ENCODE results near the gene GRK3. TPM values are rescaled to one million over a fixed set of nuclear protein-coding genes. Genes with fewer than 3 reads are reported as not detected.
"Not testable (repeated sequence)": the region's sequence is repeated elsewhere in the genome, so short reads cannot be mapped to it uniquely, and the experiment has no call there.

GRK3 gene
- total RNA-seq, 2 donors from 2014 or later = 6.2 to 9.1 TPM

- Histone ChIP-seq H3K4me1 (peaks cover 0 to 8% of the 10 kb centered on the region in 2 donors), H3K27me3 (no peaks in the 10 kb centered on the region)
Measured at GRCh38 chr22:25569983-25570382, 5.5 kb downstream of the GRK3 start.

GRCh38 chr22:25570486-25570885, 6.0 kb downstream of the GRK3 start:
- no peak for DNase-seq (ENCODE audit: low spot score)
- Histone ChIP-seq H3K9me3 (no peaks in the 10 kb centered on the region), H3K4me3 (no peak overlapping the region), H3K4me1 (peaks cover 0 to 3% of the 10 kb centered on the region in 2 donors), H3K27ac (no peak overlapping the region), H3K36me3 (no peaks in the 10 kb centered on the region), H3K27me3 (no peaks in the 10 kb centered on the region)
- no peak for TF ChIP-seq CTCF (IDR thresholded peaks at IDR 0.05)

More at GRCh38 chr22:25569983-25570382, 5.5 kb downstream of the GRK3 start:
- H3K27ac ChIP-seq = no peak overlapping the region
- DNase-seq (ENCODE audit: low spot score) = no peak
- H3K9me3 ChIP-seq = no peaks in the 10 kb centered on the region
- TF ChIP-seq CTCF (IDR thresholded peaks at IDR 0.05) = no peak
- no peak overlapping the region for H3K4me3 ChIP-seq
- no peaks in the 10 kb centered on the region for H3K36me3 ChIP-seq

- not testable (repeated sequence) for H3K4me3 ChIP-seq; H3K27me3 ChIP-seq; H3K27ac ChIP-seq; H3K9me3 ChIP-seq; H3K4me1 ChIP-seq; DNase-seq (ENCODE audit: low spot score); H3K36me3 ChIP-seq
Measured at GRCh38 chr22:25571969-25572707, 7.7 kb downstream of the GRK3 start.

GRCh38 chr22:25572708-25573171, 8.3 kb downstream of the GRK3 start:
- no peaks in the 10 kb centered on the region for H3K9me3 ChIP-seq
- H3K4me3 ChIP-seq = no peak overlapping the region
- no peaks in the 10 kb centered on the region for H3K4me1 ChIP-seq
- DNase-seq (ENCODE audit: low spot score) = no peak
- H3K36me3 ChIP-seq = no peaks in the 10 kb centered on the region
- H3K27me3 ChIP-seq = no peaks in the 10 kb centered on the region
- H3K27ac ChIP-seq = no peak overlapping the region
- no peak for TF ChIP-seq CTCF (IDR thresholded peaks at IDR 0.05)

GRCh38 chr22:25573841-25574240, 9.4 kb downstream of the GRK3 start:
- Histone ChIP-seq H3K27me3 (no peaks in the 10 kb centered on the region), H3K4me3 (no peak overlapping the region), H3K27ac (no peak overlapping the region), H3K36me3 (no peaks in the 10 kb centered on the region), H3K4me1 (no peaks in the 10 kb centered on the region), H3K9me3 (no peaks in the 10 kb centered on the region)
- TF ChIP-seq CTCF (IDR thresholded peaks at IDR 0.05) = no peak
- no peak for DNase-seq (ENCODE audit: low spot score)

GRCh38 chr22:25574736-25575135, 10.3 kb downstream of the GRK3 start:
- Histone ChIP-seq H3K36me3 (no peaks in the 10 kb centered on the region), H3K27me3 (no peaks in the 10 kb centered on the region), H3K9me3 (no peaks in the 10 kb centered on the region), H3K4me1 (no peaks in the 10 kb centered on the region), H3K27ac (no peak overlapping the region), H3K4me3 (no peak overlapping the region)
- no peak for TF ChIP-seq CTCF (IDR thresholded peaks at IDR 0.05)
- no peak for DNase-seq (ENCODE audit: low spot score)

GRCh38 chr22:25575674-25576392, 11.4 kb downstream of the GRK3 start:
- DNase-seq (ENCODE audit: low spot score); H3K9me3 ChIP-seq; H3K27me3 ChIP-seq; H3K27ac ChIP-seq; H3K4me1 ChIP-seq; H3K36me3 ChIP-seq; H3K4me3 ChIP-seq: not testable (repeated sequence)

- H3K9me3 ChIP-seq; DNase-seq (ENCODE audit: low spot score); H3K36me3 ChIP-seq; H3K27me3 ChIP-seq; H3K27ac ChIP-seq; H3K4me3 ChIP-seq; H3K4me1 ChIP-seq: not testable (repeated sequence)
Measured at GRCh38 chr22:25581452-25581851, 17.0 kb downstream of the GRK3 start.

Data from right atrium auricular region (tissue), 2 donors.